GM19468 (cell line): ENCODE data around the gene EIF3CL.
"Not testable (repeated sequence)": the region's sequence is repeated elsewhere in the genome, so short reads cannot be mapped to it uniquely, and the experiment has no call there.

Source experiments
- ATAC-seq: cut with Tn5 transposase; IDR thresholded peaks from one replicate; pipeline ENCODE4 v1.9.1; 2021; ENCODE audit warnings: mild to moderate bottlenecking, moderate library complexity, moderate number of reproducible peaks; ENCODE audit not compliant: unreplicated experiment; ENCODE audit errors: extremely low read depth

Gene EIF3CL

DNA sequence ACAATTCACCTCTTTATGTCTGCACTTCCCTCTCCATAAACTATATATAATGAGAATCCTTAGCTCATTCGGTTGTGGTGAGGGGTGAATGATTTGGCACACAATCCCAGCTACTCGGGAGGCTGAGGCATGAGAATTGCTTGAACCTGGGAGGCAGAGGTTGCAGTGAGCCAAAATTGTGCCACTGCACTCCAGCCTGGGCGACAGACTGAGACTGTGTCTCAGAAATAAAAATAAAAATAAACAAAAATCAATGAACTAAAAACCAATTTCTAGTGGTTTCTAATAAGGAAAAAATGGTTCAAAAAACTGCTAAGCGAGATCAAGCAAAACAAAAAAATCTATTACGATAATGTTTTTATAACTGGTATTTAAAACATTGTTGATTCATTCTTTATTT lies 40.2 kb downstream of the EIF3CL start, which contains the start of gene NPIPB6:
NPIPB6 (minus strand) TSS at position 101 of the 400 bp plus-strand sequence. CDS start 686 bp downstream, outside the sequence.
- not testable (repeated sequence) for ATAC-seq

DNA sequence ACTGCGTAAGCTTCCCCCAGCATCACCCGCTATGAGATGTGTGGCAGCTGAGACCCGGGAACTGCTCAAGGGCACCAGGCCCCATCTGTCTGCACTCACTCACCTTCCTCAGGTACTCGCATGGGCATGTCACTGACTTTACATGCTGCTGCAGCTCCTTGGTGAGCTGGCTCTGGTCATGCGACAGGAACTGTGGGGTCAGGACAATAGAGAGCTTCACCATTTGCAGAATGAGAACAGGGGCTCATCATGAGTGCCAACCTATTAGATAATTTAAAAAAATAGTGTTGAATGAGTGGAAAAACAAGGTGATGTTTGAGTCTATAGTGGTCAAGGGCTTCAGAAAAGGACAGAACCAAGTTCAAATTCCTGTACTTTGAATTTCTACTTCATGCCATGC lies 41.0 kb downstream of the EIF3CL start:
- not testable (repeated sequence) for ATAC-seq

DNA sequence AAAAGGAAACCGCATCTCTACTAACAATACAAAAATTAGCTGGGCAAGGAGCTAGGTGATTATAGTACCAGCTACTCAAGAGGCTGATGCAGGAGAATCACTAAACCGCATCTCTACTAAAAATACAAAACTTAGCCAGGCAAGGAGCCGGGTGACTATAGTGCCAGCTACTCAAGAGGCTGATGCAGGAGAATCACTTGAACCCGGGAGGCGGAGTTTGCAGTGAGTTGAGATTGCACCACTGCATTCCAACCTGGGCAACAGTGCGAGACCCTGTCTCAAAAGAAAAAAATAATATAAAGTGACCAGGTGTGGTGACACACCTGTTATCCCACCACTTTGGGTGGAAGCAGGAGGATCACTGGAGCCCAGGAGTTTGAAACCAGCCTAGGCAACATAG lies 65.4 kb downstream of the EIF3CL start:
- ATAC-seq = not testable (repeated sequence)

DNA sequence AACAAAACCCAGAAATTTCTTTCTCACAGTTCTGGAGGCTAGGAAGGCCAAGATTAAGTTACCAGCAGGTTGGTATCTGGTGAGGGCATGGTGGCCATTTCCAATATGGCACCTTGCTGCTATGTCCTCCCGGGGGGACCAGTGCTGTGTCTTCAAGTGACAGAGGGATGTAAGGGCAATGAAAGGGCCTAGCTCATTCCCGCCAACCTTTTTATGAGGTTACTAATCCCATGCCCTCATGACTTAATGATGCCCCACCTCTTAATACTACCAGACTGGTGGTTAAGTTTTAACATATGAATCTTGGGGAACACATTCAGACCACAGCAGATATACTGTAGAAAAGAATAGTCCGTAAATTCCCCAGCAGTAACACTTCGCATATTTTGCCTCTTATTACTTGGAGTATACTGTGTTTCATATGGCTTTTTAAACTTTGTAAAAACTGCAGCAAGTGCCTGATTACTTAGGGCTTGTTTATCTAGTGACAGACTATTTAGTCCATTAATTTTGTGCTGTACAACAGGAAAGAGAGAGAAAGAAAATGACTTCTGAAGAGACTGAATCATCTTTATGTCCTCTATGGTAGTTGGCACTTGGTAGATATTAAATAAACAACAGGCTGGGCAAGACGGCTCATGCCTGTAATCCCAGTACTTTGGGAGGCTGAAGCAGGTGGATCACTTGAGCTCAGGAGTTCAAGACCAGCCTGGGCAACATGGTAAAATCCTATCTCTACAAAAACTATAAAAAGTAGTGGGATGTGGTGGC lies 66.5 kb downstream of the EIF3CL start:
- not testable (repeated sequence) for ATAC-seq

DNA sequence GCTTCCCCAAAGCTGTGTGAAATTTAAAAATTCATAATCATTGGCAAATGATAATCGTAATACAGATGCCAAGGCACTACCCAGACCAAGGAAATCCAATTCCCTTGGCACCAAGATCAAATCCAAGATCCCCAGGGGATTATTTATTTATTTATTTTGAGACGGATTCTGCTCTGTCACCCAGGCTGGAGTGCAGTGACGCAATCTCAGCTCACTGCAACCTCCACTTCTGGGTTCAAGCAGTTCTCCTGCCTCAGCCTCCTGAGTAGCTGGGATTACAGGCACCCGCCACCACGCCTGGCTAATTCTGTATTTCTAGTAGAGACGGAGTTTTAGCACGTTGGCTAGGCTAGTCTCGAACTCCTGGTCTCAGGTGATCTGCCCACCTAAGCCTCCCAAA lies 68.0 kb downstream of the EIF3CL start:
- ATAC-seq = not testable (repeated sequence)

DNA sequence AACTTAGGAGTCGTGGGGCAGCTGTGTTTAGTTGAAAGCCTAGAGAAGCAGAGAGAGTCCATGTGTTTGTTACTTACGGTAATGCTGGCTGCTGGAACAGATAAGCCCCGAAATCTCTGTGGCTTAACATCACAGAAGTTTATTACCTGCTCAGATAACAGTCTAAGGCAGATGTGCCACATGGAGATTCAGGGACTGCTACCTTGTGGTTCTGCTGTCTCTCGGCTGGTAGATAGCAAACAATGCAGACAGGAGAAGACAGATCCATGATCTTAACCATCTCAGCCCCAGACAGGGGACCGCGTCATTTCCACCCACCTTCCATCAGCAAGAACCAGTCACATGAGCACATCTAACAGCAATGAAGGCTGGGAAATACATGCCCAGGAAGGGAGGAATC lies 71.0 kb downstream of the EIF3CL start:
- not testable (repeated sequence) for ATAC-seq

DNA sequence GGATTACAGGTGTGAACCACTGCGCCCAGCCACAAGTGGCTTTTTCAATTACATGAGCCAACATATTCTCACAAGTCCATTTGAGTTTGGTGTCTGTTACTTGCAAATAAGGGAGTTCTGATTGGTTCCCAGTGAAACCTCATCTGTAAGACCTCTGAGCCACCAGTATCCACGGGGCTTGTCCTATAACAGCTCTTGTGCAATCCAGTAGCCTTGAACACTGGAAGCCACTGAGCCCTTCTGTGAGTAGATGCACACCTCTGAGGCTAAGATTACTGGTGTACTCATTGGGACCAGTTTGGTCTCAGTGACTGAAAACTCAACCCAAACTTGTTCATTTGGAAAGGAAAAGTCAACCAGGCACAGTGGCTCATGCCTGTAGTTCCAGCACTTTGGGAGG lies 72.7 kb downstream of the EIF3CL start:
- ATAC-seq = not testable (repeated sequence)

DNA sequence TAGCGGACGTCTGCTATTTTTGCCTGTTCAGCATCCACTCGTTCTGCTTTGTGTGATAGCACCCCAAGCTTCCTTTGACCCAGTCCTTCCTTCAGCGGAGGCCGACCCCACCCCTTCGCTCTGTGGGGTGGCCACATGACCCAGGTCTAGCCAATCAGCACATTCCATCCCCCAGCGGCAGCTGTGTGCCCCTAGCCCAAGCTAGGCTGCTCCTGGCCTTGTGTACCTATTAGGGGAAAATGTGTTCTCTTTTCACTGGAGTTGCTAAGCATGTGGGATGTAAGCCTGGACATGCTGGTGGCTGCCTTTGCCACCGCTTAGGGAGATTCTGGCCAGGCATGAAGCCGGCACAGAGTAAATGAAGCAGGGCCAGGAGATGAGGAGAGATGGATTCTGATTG lies 73.4 kb downstream of the EIF3CL start:
- not testable (repeated sequence) for ATAC-seq
